Occipital lobe (tissue), 2 donors: ENCODE data around the gene TJAP1. TPM values are rescaled to one million over a fixed set of nuclear protein-coding genes. Genes with fewer than 3 reads are reported as not detected.
"Not testable (repeated sequence)": the region's sequence is repeated elsewhere in the genome, so short reads cannot be mapped to it uniquely, and the experiment has no call there.

ENCODE experiments used
- DNase-seq: peaks from one replicate; lab custom pipeline; 2025; lab: John Stamatoyannopoulos, UW
- total RNA-seq: library from RNA; depleted of rRNA; stranded (reverse); fragments of >200 nt; gene quantifications from one replicate; pipeline ENCODE4 v1.2.3, GENCODE V29; 2014

The TJAP1 gene
- total RNA-seq, 1 donor from 2014 or later, result 5.0 TPM

- no peak for DNase-seq
These were observed 620 bp downstream of the TJAP1 start for GRCh38 chr6:43478008-43478372.

- no peak for DNase-seq
These were observed 3.7 kb downstream of the TJAP1 start for GRCh38 chr6:43481075-43481474.

GRCh38 chr6:43481591-43482236 lies 4.3 kb downstream of the TJAP1 start:
- DNase-seq, result no peak

GRCh38 chr6:43488667-43489276 lies 11.4 kb downstream of the TJAP1 start:
- no peak for DNase-seq

DNA sequence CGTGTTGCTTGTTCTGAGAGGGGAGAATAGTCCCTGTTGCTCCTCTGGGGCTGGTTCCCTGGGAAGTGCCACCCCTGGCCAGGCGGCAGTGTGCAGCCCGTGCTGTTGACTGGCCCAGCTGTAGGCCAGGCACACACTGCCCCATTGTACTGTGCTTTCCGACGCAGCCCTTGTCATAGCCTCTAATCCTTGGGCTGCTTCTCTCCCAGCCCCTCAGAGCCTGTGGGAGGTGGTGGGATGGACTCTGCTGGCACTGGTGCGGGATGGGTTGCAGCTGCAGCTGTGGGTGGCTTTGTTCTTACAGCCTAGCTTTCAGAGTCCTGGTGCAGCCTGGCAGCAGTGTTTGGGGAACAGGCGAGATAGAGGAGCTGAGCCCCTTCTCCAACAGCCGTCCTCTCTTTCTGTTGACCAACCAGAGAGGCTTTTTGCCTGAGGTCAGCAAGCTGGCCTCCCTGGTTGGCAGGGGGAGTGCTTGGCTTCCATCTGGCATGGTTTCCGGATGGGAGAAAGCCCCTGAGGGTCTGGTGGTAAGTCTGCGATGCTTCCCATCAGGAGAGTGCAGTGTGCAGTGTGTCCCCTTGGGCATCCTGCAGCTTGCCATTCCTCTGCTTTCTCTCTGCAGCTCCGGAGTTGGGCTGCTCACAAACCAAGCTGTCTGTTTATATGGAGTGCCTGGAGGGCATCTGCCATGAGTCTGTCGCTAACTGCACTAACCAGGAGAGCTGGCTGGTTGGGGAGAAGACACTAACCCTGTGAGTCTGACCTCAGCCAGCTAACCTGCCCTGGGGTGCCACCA lies 12.1 kb downstream of the TJAP1 start:
- DNase-seq, result peak; percentile 91

GRCh38 chr6:43490523-43490939 lies 13.2 kb downstream of the TJAP1 start:
- no peak for DNase-seq

GRCh38 chr6:43491750-43492661 lies 14.6 kb downstream of the TJAP1 start:
- DNase-seq, result peak; percentile 90

DNA sequence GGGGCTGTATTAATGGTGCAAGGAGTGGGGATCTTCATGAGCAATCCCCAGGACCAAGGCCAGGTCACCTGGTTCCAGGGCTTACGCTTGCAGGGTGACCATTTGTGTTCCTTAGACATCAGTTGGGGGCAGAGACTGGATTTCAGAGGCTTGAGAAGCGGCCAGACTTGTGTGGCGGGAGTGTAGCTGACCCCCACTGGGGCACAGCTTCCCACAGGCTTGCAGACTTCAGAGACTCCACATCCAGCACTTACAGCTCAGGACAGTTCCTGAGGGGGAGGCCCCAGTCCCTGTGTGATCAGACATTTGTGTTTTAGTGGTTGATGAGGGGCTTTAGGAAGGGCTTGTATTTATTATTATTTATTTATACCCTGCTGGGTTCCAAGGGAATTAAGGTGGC lies 15.3 kb downstream of the TJAP1 start:
- DNase-seq, result no peak

- no peak for DNase-seq
These were observed 15.9 kb downstream of the TJAP1 start for GRCh38 chr6:43493230-43493629.

DNA sequence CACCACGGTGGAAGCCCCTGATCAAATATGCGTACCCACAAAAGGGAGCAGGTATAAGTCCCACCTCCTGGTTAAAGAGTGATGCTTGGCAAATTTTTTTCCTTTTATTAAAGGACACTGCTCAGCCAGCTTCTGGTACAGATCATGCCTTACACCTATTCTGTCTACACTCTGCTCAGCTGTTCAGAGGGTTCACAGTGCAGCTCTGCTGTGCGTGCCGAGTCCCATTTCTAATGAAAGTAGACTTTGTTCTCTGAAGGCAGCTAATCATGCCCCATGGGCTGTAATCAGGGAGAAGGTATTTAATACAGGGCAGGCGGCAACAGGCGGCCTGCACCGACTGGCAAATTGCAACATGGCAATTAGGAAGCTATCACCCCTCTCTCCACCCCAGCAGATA lies 16.5 kb downstream of the TJAP1 start:
- no peak for DNase-seq

DNA sequence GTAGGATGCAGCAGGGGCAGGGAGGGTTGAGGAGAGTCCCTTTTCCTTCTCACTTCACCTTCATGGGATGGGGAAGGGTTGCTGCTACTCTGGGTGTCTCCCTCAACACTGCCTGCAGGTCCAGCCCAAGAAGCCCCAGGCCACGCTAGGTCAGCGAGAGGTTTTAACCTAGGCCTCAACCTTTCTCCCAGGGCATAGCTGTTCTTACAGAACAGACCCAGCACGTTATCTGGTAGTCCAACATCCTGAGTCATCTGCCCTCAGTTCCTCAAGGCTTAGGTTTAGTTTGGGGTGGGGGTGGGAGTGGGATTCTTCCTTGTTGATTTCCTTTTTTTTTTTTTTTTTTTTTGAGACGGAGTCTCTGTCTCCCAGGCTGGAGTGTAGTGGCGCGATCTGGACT lies 17.0 kb downstream of the TJAP1 start:
- DNase-seq, result no peak

DNA sequence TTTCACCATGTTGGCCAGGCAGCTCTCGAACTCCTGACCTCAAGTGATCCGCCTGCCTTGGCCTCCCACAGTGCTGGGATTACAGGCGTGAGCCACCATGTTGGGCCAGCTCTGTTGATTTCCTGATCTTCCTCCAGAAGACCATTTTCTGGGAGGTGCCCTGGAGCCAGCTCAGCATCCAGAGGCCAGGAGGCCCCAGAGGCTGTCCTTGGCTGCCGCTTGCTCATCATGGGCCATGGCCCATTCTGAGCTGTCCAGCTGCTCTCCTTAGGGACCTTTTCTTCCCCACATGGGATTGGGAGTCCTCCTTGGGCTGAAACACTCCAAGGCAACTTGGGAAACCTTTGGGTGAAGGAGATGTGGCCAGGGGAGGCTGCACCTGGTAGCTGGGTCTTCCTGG lies 17.4 kb downstream of the TJAP1 start:
- no peak for DNase-seq

GRCh38 chr6:43495409-43495941 lies 18.1 kb downstream of the TJAP1 start:
- no peak for DNase-seq

GRCh38 chr6:43496370-43497128 lies 19.2 kb downstream of the TJAP1 start:
- no peak for DNase-seq

DNA sequence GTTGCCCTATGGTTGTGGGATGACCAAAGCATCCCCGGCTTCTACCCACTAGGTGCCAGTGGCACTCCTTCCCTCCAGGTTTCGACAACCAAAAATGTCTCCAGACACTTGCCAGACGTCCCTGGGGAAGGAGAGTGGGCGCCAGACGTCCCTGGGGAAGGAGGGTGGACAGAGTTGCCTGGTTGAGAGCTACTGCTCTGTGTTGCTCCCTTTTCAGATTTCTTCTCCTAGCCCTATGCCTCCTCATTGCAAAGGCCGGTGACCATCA lies 19.7 kb downstream of the TJAP1 start:
- no peak for DNase-seq

DNA sequence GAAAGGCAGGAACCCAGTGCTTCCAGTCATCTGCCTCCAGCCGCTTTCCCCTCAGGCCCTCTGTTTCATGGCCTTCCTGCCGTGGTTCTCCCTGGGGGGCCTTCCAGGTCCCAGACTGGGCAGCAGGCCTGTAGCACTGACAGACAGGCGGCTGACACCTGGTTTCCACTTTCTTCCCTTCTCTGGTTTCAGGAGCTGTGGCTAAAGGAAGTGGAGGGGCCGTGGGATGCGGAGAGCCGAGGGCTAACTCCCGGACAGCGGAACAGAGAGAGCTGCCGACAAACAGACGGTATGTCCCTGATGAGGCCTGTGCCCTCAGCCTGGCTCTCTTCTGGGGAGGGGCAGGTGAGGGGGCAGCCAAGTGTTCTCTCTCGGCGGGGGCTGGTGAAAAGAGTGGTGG lies 20.3 kb downstream of the TJAP1 start:
- DNase-seq, result no peak

- not testable (repeated sequence) for DNase-seq
These were observed 20.9 kb downstream of the TJAP1 start for GRCh38 chr6:43498291-43498690.

- DNase-seq, result no peak
These were observed 21.9 kb downstream of the TJAP1 start for GRCh38 chr6:43499028-43499815.

GRCh38 chr6:43500921-43501320 lies 23.6 kb downstream of the TJAP1 start:
- no peak for DNase-seq

- DNase-seq, result no peak
These were observed 25.3 kb downstream of the TJAP1 start for GRCh38 chr6:43502666-43503065.
